Choroid plexus epithelial cell (primary cell): ENCODE measurements around the gene MACC1.

ENCODE experiments used
- DNase-seq: peaks from one replicate; pipeline ENCODE4 v3.0.0-alpha.2; 2010; ENCODE audit warnings: low read depth
- H3K4me3 ChIP-seq: 2 replicates; pipeline ENCODE4 v1.5.1; 2011; ENCODE audit warnings: low read depth, mild to moderate bottlenecking, control low read depth, low read length, moderate library complexity
- CTCF ChIP-seq: conservative IDR thresholded peaks from 2 replicates; pipeline ENCODE4 v1.5.1; 2011; ENCODE audit warnings: low read depth, mild to moderate bottlenecking, control low read depth, inconsistent platforms, low read length, moderate library complexity

The MACC1 gene

DNA sequence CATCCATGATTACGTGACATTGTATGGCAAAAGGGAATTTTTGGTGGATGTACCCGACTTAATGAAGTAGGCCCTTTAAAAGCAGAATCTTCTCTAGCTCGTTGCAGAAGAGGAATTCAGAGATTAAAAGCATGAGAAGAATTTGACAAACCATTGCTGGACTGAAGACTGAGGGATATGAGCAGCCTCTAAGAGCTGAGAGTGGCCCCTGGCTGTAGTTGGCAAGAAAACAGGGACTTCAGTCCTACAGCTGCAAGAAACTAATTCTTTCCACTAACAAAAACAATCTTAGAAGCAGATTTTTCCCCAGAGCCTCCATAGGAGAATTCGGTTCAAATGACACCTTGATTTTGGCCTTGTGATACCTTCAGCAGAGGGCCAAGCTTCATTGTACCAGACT, 34.1 kb downstream of the MACC1 start:
- peak; percentile 23 for DNase-seq
- no peak for TF ChIP-seq CTCF
- no peak overlapping the region for H3K4me3 ChIP-seq

DNA sequence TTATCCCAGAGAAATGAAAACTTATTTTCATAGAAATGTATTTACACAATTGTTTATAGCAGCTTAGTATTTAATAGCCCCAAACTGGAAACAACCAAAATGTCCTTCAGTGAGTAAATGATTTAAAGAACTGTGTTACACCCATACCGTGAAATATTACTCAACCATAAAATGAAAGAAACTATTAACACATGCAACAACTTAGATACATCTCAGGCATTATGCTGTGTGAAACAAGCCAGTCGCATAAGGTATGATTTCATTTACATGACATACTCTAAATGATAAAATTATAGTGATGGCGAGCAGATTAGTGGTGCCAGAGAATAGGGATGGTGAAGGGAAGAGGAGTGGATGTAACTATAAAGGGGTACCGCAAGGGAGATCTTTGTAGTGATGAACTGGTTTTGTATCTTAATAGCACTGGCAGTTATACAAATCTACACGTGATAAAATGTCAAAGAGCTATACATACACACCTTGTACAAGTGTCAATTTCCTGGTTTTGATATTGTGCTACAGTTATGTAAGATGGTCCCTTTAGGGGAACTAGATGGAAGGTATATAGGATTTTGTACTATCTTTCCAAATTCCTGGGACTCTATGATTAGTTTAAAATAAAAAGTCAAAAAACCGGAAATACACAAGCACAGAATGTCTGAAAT, 40.5 kb downstream of the MACC1 start:
- H3K4me3 ChIP-seq = no peak overlapping the region
- TF ChIP-seq CTCF = no peak
- DNase-seq = no peak

DNA sequence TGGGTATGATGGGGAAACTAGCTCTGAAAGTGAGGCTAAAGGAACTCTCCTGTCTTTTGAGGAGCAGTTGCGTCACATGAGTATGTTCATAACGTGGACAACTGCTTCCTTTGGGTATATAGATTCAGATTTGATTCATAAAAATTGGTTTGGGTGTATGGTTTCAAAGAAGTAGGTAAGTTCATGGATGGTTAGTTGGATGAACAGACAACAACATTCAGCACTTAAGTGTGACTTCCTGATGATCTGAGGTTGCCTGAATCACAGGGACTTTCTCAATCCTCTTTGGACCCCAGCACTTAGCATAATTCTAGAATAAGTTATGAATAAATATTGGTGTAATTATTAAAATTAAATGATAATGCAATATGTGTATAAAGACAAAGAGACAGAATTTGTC, 43.4 kb downstream of the MACC1 start:
- no peak for TF ChIP-seq CTCF
- no peak overlapping the region for H3K4me3 ChIP-seq
- DNase-seq = no peak

- no peak overlapping the region for H3K4me3 ChIP-seq
- TF ChIP-seq CTCF = peak; percentile 82
- DNase-seq = peak; percentile 78
These were observed 44.3 kb downstream of the MACC1 start for GRCh38 chr7:20172736-20173334.

- H3K4me3 ChIP-seq = no peak overlapping the region
- DNase-seq = no peak
- no peak for TF ChIP-seq CTCF
These were observed 46.6 kb downstream of the MACC1 start for GRCh38 chr7:20170633-20171032.

DNA sequence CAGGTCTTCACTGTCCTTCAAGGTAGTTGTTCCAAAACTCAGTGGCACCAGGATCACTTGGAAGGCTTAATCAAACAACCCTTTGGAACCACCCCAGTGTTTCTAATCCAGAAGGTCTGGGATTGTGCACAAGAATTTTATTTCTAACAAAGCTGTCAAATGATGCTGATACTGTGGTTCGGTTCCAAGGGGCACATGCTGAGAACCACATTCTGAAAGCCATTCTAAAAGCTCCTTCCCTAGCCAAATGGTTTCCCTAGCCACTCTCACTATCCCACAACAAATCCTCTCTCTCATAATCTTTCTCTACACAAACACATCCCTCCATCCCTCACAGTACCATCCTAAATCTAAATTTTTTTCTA, 52.1 kb downstream of the MACC1 start:
- H3K4me3 ChIP-seq = no peak overlapping the region
- no peak for TF ChIP-seq CTCF
- no peak for DNase-seq

DNA sequence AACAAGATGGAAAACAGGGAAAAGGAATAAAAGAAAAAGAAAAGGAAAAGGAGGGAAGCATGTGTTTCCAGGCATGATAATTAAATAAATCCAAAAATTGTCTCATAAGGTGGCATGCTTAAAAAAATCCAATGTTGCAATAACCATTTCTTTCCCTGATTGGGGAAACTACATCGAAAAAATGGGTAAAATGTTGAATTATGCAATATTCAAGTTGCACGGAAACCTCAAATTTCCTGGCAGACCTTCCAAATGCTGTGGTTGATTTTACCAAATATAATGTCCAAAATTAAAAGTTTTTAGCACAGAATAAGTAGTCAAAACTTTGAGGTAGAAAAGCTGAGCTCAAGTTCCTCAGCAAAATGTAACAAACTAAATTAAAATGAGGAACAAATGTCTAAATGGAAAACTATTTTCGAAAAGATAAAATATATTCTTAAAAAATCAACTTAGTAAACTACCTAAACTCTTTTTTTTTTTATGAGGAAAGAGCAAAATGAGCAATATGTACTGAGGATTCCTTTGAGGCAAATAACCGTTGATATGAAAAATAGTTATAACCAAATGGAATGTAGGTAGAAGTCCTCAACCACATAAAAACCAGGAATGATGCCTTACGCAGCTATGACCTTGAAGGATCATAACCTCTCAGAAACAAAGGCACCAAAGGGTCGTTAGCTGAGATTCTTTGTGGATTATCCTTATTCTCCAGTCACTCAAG, 52.6 kb downstream of the MACC1 start:
- DNase-seq = peak; percentile 72
- no peak overlapping the region for H3K4me3 ChIP-seq
- no peak for TF ChIP-seq CTCF
